HG03039 (cell line): ENCODE data around the gene PRR23E.

Experiments used
- ATAC-seq: cut with Tn5 transposase; IDR thresholded peaks from one replicate; pipeline ENCODE4 v1.9.1; 2021; ENCODE audit warnings: mild to moderate bottlenecking, moderate library complexity; ENCODE audit not compliant: unreplicated experiment

Gene PRR23E

DNA sequence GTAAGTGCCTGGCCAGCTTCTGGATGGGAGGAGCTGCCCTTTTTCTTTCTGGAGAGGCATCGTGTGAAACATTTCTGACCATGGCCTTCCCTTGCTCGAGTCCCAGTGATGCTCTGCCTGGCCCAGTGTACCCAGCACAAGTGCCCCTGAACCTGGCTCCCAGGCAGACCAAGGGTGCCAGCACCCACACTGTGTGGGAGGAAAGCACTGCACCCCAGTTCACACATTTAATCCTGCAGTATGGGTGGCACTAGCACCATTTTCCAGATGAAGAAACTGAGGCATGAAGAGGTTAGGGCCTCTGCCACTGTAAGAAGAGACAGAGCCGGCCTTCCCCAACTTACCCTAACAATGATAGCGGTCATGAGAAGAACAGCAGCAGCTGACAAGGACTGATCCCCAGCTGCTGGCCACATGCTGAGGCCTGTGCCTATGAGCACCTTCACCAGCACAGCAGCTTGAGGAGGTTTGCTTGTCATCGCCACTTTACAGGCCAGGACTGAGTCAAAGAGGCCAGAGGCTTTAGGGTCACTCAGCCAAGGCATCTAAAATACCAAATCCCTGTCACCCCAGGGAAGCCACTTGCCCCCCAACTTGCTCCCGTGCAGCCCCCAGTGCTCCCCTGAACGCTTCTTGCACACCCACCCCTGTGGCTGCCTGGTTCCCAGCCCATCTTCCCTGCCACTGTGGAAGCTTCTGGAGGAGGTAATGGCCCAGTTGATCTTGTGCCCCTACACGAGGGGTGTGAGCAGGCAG, 15.0 kb downstream of the PRR23E start:
- no peak for ATAC-seq

DNA sequence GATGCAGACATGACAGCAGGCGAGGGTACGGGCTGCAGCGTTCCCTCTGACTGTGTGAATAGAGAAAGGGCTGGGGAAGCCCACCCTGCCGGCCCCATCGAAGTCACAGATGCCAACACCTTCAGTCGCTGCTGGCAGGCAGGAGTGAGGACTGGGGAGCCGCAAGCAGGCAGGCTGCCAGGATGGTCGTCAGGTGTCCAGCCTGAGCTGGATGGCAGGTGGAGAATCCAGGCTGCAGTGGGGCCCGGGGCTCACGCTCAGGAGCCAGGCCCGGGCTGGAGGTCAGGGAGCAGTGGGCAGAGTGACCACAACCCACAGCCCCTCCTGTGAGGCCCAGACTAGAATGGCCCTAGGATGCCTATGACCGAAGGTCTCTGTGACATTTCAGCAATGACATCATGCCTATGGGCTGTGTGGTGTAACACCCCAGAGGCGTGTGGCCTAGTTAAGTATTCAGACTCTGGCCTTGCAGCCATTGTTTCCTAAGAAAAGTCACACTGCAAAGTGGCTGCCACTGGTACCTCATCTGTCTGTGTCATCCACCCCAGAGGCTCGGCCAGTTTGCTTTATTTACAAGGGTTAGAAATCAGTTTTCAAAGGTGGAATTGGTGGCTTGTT, 15.7 kb downstream of the PRR23E start:
- no peak for ATAC-seq

GRCh38 chr3:127209155-127209839, 16.4 kb downstream of the PRR23E start:
- ATAC-seq, result no peak

DNA sequence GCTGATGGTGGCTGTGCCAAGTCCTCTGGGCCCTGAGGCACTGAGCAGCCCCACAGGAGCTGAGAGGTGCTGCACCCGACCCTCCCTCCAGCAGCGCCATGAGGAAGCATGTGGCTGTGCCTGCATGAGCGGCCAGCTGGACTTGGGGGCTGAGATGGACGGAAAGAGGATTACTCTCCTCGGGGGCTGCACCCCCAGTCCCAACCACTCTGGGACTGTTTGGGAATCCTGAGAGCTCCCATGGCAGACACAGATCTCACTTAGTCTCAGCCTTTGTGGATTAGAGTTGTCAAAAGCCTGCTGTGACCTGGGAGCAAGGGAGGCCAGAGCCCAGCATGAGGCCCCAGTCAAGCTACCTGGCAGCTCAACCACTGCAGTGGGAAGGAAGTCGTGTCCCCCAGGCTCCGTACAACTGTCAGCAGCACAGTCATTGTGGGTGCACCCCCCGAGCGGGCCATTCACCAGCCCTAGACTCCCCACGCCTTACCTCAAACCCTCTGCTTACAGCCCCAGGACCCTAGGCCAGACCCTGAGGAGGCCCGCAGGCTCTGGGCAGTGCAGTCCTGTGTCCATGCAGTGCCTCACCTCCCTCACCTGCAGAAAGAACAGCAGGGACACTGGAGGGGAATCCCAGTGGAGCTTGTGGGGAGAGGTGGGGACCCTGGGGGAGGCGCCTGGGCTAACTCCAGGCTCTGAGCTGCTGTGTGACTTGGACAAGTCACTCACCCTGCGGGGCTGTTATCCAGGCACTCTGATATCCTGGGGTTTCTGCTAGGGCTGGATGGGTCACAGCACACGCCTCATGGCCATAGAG, 17.1 kb downstream of the PRR23E start:
- no peak for ATAC-seq

DNA sequence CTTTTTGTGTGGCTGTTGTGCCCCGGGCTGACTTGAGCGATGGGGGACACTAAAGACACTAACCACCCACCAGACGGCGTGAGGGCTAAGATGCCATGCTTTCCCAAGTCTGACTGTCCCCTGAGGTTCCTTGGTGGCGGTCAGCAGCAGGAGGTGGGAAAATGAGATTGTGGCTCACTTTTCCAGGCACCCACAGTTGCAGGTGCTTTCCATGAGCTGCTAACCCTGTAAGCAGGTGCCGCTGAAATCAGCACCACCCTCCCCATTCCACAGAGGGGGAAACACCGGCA, 17.7 kb downstream of the PRR23E start:
- no peak for ATAC-seq

- no peak for ATAC-seq
Observed at GRCh38 chr3:127211118-127212060, 18.5 kb downstream of the PRR23E start.

DNA sequence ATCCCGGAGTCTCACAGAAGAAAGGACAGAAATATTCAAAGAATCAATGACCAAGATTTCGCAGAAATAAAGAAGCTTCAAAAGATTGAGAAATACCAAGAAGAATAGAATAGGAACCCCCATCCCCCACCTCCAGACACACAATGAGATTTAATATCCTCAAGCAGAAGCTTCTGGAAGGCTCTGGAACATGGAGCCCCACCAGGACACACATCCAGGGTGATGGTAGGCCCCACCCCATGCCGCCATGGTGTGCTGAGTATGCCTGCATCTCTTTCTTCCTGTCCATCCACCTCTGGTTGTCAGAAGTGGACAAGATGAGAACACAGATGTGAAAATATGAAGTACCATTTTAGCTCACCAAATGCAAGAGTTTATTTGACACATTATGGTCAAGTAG, 19.3 kb downstream of the PRR23E start:
- ATAC-seq, result no peak

DNA sequence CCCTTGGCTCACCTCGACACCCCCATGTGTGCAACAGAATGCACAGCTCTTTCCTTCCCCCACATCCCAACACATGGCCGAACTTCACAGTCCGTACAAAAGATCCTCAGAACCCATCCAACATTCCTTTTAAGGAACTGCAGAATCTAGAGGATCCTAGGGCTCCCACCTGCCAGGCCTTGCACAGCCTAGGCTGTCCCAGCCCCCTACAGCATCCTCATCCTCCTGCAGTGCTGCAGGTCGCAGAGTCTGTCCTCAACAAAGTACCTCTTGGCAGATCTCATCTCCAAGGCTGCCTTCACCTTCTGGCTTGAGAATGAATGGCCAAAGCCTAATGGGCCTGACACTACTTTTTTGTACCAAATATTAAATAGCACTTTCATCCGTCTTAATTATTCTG, 19.8 kb downstream of the PRR23E start:
- no peak for ATAC-seq

DNA sequence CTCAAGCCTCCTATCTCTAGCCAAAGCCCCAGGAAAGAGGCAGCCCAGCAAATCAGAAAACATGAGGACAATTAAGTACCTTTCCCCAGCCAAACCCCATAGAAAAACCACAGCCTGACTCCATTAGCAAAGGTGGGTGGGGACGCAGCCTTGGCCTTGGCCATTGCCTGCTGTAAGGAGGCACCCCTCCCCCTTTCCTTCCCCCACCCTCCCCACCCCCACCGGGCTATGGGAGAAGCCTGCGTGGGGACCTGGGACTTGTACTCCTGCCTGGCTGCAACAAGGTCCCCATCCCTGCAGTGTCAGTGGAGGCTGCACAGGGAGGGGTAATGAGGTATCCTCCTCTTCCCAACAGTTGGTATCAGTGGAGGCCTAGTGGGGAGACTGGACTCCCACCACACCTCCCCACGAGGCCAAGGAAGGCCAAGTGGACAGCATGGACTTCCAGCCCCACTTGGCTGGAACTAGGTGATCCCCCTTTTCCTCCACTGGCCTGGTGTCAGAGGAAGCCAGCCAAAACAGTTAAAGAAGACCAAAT, 20.5 kb downstream of the PRR23E start:
- ATAC-seq, result no peak

DNA sequence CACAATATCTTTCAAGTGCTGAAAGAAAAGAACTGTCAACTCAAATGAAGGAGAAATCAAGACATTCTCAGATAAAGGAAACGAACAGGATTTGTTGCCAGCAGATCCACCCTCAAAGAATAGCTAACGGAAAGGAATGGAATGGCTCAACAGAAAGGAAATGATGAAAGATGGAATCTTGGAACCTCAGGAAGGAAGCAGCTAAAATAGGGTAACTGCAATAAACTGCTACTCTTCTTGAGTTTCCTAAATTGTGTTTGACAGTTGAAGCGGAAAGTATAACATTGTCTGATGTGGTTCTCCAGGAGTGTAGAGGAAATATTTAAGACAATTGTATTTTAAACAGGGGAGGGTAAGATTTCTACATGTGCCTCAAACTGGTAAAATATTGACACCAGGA, 22.0 kb downstream of the PRR23E start:
- ATAC-seq, result no peak

DNA sequence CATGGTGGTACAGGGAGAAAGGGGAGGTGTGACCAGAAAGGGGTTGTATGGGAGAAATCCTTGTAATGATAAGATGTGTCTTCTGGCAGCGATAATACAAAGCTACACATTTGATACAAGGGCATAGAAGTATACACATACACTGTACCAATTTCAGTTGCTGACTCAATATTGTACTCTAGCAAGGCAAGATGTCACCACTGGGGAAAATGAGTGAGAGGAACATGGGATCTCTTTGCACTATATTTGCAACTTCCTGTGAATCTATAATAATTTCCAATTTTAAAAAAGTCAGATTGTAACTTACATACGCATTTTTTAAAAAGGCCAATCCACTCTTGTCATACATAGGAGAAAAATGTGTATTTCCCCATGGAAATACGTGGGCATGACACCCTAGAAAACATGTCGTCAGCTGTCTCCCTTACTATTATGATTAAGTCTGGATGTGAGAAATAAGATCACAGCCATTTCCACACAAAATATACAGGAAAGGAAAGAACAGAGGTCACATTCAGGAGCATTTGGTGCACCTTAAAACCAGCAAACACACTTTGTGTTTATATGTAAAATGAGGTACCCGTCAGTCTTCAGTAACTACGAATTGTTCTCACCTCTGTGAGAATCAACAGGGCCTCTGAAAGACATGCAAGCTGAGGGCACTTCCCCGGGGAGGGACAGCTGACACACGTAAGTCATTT, 22.9 kb downstream of the PRR23E start:
- ATAC-seq, result no peak

GRCh38 chr3:127216415-127217261, 23.7 kb downstream of the PRR23E start:
- ATAC-seq, result no peak

- no peak for ATAC-seq
Observed at GRCh38 chr3:127217596-127218453, 24.9 kb downstream of the PRR23E start.

GRCh38 chr3:127218454-127218922, 25.6 kb downstream of the PRR23E start:
- no peak for ATAC-seq

- no peak for ATAC-seq
Observed at GRCh38 chr3:127220497-127220896, 27.6 kb downstream of the PRR23E start.

GRCh38 chr3:127221037-127221436, 28.1 kb downstream of the PRR23E start:
- ATAC-seq, result no peak

- ATAC-seq, result no peak
Observed at GRCh38 chr3:127221446-127222035, 28.6 kb downstream of the PRR23E start.
